DMS 273 treated with DMSO at 0.1 percent for 48 hours (cell line): ENCODE data around the gene ZFPL1.

Experiments
- DNase-seq: peaks from one replicate; lab custom pipeline; 2025; lab: John Stamatoyannopoulos, UW

Gene ZFPL1

GRCh38 chr11:65095427-65095826 lies 11.4 kb downstream of the ZFPL1 start:
- no peak for DNase-seq

- peak; percentile 56 for DNase-seq
Measured at GRCh38 chr11:65095974-65096806, 12.2 kb downstream of the ZFPL1 start, which contains the start of gene VPS51. VPS51 (plus strand) TSS chr11:65096214; CDS start chr11:65096251, 37 bp downstream.

DNA sequence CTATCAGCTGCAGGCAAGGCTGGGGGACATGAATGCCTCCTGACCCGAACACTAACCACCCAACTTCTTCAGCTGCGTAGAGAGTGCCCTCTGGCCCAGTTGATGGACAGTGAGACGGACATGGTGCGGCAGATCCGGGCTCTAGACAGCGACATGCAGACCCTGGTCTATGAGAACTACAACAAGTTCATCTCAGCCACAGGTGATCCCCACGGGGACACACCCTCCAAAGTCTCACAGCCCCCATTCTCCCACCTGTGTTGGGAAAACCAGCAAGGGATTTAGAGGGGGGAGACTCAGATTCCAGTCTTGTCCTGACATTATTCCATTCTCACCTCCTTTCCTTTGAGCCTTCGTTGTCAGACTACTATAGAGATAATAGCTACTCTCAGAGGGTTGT lies 12.9 kb downstream of the ZFPL1 start:
- DNase-seq: no peak

GRCh38 chr11:65100674-65101350 lies 16.8 kb downstream of the ZFPL1 start:
- DNase-seq: no peak

GRCh38 chr11:65102142-65103095 lies 18.4 kb downstream of the ZFPL1 start:
- no peak for DNase-seq

GRCh38 chr11:65103476-65103875 lies 19.5 kb downstream of the ZFPL1 start:
- no peak for DNase-seq

DNA sequence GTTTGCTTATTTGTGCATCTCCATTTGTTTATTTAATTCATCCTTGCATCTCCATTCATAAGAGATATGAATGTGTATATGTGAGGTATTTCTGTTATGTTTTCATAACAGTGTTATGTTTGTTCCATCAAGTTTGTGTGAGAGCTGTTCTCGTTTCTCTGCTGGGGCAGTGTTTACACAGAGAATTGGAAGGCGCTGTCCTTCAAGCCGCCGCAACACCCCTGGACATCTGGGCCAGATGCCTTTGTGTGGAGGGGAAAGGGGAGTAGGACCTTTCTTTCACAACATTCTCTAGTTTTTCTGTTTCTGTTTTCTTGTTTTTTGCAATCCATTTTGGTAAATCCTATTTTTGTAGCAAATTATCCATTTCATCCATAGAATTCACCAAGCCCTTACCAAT lies 20.6 kb downstream of the ZFPL1 start:
- no peak for DNase-seq

DNA sequence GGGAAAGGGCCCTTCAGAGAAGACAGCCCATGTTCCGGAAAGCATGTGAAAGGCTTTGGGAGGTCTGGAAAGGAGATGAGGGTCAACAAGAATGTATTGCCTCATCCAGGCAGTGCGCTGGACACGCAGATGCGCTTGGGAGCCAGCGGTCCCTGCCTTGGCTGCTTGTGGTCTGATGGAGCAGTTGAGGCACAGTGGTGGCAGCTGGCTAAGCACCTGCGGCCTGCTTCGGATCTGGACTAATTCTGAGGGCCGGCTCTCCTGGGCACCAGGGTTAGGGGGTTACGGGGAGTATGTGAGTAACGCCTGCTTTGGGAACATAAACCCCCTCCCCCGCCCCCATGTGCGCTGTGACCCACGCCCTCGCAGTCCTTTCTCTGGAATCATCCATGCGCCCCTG lies 23.1 kb downstream of the ZFPL1 start:
- DNase-seq: no peak

DNA sequence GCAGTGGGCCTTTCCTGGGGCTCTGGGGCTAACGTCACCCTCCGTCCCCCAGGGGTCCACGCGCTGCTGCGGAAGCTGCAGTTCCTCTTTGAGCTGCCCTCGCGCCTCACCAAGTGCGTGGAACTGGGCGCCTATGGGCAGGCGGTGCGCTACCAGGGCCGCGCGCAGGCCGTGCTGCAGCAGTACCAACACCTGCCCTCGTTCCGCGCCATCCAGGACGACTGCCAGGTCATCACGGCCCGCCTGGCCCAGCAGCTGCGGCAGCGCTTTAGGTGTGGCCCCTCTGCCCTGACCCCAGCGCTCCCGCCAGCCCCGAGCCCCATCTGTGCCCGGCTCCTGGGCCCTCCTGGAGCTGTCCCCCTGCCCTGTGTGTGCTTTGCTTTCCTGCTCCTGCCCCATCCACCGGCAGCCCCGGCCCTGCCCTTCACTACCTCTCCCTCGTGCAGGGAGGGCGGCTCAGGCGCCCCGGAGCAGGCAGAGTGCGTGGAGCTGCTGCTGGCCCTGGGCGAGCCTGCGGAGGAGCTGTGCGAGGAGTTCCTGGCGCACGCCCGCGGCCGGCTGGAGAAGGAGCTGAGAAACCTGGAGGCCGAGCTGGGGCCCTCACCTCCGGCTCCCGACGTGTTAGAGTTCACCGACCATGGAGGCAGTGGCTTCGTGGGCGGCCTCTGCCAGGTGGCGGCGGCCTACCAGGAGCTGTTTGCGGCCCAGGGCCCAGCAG lies 23.9 kb downstream of the ZFPL1 start:
- no peak for DNase-seq

GRCh38 chr11:65108469-65109123 lies 24.6 kb downstream of the ZFPL1 start:
- DNase-seq: no peak

DNA sequence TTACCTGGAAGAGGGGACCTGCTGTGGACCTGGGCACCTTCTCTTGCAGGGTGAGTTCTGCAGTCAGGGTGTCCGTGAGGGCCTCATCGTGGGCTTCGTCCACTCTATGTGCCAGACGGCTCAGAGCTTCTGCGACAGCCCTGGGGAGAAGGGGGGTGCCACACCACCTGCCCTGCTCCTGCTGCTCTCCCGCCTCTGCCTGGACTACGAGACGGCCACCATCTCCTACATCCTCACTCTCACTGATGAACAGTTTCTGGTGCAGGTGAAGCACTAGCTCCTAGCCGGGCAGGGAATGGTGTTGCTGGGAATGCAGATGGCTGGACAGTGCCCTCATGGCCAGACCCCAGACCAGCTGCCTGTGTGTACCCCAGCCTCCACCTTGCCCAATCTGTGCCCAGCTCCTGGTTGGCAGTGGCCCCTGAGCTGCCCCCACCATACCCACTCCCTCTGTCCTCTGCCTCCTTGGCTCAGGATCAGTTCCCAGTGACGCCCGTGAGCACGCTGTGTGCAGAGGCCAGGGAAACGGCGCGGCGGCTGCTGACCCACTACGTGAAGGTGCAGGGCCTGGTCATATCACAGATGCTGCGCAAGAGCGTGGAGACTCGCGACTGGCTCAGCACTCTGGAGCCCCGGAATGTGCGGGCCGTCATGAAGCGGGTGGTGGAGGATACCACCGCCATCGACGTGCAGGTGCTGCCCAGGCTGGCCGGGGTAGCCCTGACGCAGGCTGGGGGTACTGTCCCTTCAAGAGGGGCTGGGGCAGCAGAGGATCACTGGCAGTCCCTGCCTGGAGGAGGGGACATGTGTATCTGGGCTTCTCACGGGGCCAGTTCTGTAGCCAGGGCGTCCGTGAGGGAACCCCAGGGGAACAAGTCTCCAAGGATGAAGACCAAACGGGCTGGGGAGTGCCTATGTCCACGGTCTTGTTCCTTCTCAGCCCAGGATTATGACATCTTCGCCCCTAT lies 25.5 kb downstream of the ZFPL1 start:
- DNase-seq: no peak

GRCh38 chr11:65110354-65110861 lies 26.4 kb downstream of the ZFPL1 start:
- peak; percentile 55 for DNase-seq

DNA sequence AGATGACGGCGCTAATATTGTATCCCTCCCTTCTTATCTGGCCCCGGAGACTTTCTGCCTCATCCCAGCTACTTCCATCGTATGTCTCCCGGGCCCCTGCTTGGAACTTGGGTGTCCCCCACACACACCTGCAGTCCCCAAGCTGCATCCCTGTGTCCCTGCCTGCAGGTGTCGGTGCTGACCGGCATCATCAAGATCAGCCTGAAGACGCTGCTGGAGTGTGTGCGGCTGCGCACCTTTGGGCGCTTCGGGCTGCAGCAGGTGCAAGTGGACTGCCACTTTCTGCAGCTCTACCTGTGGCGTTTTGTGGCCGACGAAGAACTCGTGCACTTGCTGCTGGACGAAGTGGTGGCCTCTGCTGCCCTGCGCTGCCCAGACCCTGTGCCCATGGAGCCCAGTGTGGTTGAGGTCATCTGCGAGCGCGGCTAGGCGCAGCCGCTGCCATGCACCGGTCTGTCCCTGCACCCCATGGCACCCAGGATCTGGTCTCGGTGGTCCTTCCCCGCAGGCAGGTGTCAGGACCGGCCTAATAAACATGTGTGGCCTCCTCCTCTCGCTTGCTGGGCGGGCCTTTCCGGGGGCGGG lies 27.2 kb downstream of the ZFPL1 start:
- DNase-seq: no peak

- peak; percentile 38 for DNase-seq
Measured at GRCh38 chr11:65111744-65112545, 27.9 kb downstream of the ZFPL1 start, which contains the start of gene TM7SF2. TM7SF2 (plus strand) TSS chr11:65111872; CDS start chr11:65112016, 144 bp downstream.

DNA sequence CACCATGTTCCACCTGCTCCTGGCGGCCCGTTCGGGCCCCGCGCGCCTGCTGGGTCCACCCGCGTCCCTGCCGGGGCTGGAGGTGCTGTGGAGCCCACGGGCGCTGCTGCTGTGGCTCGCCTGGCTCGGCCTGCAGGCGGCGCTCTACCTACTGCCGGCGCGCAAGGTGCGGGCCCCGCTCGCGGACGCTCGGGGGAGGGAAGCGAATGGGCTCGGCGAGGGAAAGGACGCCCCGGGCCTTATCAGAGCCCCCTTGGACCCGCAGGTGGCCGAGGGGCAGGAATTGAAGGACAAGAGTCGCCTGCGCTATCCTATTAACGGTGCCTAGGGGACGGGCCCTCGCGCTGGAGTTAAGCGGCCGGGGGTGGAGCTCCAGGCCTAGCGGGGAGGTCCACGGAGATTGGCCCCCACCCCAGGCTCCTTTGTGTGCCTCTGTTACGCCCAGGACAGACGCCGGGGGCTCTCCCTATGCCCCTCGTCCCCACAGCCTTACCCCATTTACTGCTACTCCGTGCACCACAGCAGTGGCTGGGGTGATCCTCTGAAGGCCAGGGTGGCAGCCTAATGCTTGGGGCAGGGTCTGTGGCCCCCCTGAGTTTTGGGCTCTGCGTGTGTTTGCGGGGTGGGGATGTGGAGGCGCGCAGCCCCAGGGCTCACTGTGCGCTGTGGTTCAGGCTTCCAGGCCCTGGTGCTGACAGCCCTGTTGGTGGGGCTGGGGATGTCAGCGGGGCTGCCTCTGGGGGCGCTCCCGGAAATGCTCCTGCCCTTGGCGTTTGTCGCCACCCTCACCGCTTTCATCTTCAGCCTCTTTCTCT lies 28.7 kb downstream of the ZFPL1 start:
- DNase-seq: no peak

DNA sequence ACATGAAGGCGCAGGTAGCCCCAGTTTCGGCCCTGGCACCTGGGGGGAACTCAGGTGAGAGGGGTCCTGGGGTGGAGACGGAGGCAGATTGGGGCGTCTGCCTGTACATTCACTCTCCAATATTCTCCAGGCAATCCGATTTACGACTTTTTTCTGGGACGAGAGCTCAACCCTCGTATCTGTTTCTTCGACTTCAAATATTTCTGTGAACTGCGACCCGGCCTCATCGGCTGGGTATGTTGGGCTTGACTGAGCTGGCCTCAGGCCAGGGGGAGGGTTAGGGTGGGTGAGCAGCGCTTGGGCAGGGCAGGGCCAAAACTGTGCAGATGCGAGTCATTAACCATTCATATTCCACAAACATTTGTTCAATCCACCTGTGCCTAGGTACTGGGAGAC lies 29.3 kb downstream of the ZFPL1 start:
- no peak for DNase-seq

DNA sequence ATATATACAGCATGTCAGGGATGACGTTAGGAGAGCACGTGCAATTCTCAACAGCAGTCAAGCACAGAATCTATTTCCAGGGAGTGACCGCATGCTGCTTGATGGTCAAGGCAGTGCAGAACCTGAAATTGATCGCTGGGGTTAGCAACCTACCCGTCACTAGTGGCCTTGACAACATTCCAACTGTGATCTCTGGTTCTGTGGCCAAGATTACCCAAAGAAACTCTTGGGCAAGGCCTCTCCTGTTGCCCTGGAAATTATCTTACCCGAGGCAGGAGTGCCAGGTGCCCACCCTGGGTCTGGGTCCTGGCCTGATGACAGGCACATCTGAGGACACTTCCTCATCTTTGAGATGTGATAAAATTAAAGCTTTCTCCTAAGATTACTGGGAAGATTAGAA lies 29.8 kb downstream of the ZFPL1 start:
- DNase-seq: no peak
